A172 (cell line): ENCODE measurements around the gene SLC39A8. TPM values are rescaled to one million over a fixed set of nuclear protein-coding genes. Genes with fewer than 3 reads are reported as not detected.

Experiments used
- DNase-seq: peaks from one replicate; pipeline ENCODE4 v3.0.0-alpha.2; 2015; ENCODE audit warnings: low spot score
- total RNA-seq: library from RNA; depleted of rRNA; stranded (reverse); fragments of >200 nt; shearing (Covaris generic); gene quantifications from 2 replicates; pipeline ENCODE4 v1.2.3, GENCODE V29; 2014

Gene SLC39A8
- total RNA-seq, 1 experiment from 2014 or later = 24.1 TPM

DNA sequence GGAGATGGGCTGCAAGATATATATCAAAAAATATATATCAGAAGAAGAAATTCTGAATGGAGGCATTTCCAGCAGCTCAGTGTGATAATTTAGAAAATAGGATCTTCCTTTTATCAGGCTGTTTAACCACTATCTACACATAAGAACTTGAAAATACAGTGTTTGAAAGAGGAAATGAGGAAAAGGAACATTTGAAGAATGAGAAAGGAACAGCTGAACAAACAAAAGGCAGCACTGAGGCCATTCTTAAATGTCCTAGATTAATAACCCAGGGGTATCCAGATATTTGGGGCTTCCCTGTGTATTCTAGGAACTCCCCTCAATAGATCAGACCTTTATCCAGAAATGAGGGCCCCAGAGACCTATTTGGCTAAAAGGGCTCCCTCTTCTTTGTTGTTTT is 4.1 kb downstream of the SLC39A8 start:
- DNase-seq = no peak

DNA sequence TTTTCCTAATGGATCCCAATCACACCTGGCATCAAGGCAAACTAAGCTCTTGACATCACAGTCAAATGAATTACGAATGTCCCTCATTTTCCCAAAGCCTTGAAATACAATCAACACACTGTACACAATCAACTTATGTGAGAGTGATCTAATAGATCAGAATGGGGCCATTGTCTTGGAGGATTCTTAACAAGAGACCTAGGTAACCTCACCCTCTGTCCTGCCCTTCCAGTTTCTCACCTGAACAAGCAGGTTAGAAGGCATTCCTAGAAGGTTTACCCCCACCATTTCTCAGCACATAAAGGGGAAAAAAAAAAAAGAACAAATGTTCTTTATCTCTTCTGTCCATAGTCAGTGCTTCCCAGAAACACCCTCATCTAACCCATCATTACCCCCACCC is 6.3 kb downstream of the SLC39A8 start:
- DNase-seq = no peak

DNA sequence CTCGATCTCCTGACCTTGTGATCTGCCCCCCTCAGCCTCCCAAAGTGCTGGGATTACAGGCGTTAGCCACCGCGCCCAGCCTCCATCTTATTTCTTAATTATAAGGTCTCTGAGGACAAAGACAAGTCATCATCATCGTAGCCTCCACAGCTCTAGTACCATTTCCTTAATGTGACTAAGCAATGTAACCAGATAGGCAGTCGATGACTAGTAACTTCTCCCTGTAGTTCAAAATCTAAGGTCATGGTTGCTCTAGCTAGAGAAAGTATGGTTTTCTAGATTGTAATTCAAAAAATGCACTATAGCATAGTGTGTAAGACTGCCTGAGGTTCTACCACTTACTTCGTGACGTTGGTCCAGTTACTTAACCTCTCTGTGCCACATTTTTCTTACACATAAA is 6.9 kb downstream of the SLC39A8 start:
- no peak for DNase-seq

DNA sequence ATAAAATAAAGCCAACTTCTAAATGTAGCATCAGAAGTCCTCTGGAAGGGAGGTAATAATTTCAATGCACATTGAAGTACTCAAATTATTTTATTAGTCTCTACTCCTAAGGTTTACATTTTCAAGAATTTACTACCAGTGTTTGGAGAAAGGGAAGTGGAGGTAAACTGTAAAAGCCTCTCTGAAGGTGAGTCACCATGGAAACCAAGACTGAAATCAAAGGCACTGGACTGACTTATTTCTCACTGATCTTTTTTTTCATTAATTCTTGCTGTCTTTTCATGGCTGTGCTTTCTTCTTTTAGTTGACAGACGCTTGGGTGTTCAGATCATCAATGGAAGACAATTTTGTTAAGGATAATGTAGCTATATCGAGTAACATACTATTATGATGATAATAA is 9.7 kb downstream of the SLC39A8 start:
- no peak for DNase-seq

DNA sequence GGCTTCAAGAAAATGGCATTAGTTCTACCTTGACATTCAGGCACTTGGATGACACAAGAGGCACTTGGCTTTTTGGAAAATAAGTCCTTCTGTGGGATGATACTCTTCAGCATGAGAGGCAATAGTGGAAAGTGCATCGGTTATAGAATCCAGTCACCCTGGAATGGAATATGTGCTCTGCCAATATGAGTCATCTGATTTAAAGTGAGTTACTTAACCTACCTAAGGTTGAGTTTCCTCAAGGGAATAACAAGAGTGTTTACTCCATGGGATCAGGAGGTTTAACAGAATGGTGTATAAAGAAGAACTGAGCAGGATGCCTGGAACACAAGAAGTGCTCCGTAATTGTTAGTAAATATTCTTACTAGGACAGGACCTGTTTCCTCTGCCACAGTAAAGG is 10.7 kb downstream of the SLC39A8 start:
- no peak for DNase-seq

DNA sequence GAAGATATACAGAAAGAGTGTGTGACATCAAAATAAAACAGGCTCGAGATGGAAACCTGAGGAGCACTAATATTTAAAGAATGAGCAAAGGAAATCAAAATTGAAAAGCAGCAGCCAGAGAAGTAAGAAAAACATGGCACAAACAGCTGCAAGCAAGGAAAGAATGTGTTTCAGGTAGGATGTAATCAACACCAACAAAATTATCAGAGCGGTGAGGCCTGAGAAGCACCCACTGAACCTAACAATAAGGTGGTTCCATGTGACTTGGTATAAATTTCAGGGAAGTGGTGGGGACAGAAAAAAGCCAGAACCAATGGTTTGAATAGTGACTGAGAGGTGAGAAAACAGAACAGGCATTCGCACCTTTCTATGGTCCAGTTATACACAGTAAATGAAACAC is 11.5 kb downstream of the SLC39A8 start:
- DNase-seq = no peak

DNA sequence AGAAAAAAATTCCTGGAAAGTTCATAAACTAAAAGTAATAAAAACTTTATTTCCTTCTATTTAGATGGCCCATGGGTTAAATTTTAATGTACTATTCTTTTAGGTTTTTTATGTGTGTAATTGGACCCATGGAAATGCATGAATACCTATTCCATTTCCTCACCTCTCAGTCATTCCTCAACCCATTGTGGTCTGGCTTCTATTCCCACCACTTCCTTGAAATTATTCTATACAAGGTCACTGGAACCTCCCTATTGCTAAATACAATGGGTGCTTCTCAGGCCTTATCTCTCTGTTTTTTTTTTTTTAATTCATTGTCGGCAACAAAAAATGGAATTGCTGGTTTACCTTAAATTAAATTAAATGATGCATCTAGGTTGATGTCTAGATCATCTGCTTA is 17.2 kb downstream of the SLC39A8 start:
- DNase-seq = no peak

DNA sequence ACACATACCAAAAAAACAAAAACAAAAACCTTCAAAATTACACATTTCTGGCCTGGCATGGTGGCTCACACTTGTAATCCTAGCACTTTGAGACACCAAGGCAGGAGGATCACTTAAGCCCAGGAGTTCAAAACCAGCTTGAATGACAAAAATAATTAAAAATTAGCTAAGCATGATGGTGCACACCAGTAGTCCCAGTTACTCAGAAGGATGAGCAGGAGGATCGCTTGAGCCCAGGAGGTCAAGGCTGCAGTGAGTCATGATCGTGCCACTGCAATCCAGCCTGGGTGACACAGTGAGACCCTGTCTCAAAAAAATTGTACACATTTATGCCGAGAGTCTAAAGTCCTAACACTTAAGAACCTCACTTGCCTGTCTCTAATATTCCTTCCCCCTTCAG is 18.3 kb downstream of the SLC39A8 start:
- DNase-seq = no peak

DNA sequence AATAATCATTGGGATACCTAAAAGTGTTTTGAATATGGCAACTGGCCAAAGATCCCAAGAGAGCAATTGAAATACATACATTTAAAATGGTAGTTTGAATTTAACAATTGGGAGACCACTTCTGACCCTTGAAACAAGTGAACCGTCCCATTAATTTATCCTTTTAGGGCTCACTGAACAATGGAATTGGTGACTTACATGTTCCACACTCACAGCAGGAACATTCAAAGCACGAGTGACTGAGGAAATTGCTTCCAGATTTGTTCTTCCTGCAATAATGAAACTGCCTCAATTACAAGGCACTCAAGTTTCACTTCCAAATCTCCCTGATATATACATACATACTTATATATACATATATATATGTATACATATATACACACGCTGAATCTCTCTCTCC is 20.6 kb downstream of the SLC39A8 start:
- no peak for DNase-seq

DNA sequence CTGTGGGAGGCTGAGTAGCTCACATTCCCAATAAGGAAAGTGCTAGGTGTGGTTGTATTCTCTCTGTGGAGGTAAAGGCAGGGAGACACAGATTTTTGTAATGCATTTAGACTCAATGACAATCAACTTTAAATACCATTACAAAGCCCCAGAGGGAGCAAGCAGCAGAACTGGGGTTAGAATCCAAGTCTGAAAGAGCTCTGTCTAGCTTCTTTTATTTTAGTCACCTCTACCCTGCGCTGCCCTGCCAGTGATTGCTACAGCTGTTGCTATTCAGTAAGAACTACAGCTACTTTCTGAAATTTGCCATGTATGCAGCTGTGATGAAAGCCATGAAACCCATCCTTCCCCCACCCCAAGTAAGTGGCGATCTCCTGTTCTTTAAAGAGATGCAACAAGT is 22.5 kb downstream of the SLC39A8 start:
- DNase-seq = no peak

DNA sequence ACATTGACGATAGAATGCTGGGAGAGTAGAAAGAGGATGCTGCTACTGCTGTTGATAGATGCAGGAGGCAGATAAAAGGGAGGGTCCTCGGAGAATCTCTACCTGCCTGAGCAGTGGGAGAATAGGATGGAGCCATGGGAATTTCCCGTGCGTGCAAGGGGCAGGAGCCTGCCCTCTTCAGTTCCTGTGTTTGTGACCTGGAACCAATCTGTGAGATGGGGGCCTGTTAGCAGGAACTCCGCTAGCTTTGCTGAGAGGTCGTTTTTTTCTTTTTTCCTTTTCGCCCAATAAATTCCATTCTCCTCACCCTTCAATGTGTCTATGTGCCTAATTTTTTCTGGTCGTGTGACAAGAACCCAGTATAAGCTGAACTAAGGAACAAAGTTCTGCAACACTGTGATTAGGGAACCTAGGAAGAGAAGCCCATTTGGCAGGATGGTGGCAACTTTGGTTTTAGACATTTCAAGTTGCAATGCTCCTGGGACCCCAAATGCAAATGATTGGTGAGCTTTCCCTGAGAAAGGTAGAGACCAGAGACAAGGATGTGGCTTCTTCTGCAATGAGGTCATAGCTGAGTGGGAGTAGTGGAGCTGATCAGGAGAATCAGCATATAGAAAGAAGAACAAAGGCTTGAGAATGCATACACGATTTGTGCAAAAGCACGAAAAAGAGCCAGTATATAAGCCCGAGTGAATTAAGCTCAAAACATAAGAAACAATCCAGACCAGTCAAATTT is 23.9 kb downstream of the SLC39A8 start:
- no peak for DNase-seq

DNA sequence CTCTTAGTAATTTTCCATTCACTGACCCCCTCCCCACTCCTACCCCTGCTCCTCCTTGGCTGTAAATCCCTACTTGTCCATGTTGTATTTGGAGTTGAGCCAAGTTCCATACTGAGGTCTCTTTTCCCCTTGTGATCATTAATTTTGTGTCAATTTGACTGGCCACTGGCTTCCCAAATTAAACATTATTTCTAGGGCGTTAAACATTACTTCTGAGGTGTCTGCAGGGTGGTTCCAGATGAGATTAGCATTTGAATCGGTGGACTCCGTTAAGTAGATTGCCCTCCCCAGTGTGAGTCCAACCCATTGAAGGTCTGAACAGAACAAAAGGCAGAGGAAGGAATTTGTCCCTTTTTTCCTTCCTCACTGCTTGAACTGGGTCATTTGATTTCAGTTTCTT is 25.7 kb downstream of the SLC39A8 start:
- DNase-seq = no peak

DNA sequence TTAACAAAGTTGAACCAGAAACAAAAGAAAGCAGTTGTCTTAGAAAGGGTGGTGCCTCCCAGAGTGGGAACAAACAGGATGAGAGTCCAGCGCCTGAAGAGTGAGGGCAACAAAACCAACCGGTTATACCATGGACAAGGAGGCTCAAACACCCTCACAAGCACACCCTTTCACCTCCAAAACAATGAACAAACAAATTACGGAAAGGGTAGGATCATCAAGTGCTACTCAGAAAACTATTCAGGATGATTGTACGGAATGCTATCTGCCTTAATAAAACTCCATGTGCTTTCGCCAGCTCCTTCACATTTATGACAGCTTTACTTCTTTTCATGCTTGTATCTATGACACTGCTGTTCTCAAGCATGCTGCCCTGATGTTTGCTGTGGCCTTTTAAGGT is 26.8 kb downstream of the SLC39A8 start:
- DNase-seq = no peak

DNA sequence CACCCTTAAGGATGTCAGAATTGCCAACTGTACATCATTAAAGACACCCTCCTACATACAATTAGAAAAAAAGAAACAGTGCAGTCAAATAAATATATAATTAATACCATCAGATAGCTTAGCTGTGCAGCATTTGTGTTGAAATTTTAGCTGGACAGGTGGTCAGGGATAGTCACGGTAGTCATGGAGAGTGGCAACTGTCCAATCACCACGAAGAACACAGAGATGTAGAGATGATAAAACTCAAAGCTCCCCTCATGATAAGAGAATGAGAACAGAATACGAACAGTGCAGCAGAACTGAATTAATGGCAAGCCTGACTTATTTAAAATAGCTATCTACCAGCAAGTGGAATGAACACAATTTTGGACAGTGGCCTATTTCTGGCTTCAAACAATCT is 27.2 kb downstream of the SLC39A8 start:
- DNase-seq = no peak

DNA sequence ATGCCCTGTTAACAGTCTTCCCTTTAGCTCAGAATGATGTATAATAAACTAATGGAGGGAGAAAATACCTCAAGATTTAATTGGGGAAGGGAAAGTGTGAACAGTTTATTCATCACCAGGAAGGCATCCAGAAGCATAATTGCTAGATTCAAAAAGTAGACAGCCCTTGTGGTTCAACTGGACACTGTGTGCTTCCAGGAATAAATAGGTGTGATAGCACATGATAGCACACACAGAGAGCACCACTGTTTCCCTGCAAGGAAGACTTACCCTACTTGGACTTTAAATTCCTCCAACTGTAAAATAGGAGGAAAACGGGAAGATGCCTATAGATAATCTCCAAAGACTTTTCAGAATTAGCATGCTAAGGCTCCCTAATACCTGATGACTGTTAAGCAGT is 27.8 kb downstream of the SLC39A8 start:
- no peak for DNase-seq

DNA sequence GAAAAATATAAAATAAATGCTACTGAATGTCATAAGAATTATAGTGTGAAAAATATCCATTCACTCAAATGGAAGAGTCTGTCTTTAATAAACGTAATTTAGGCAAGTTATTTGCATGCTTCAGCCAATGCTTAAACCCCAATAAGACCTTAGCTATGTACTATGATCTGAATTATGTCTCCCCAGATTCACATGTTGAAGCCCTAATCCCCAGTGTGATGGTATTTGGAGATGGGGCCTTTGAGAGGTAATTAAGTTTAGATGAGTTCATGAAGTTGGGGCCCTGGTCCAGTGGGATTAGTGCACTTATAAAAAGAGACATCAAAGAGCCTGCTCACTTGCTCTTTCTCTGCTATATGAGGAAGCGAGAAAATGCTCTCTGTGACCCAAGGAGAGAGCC is 28.7 kb downstream of the SLC39A8 start:
- no peak for DNase-seq

DNA sequence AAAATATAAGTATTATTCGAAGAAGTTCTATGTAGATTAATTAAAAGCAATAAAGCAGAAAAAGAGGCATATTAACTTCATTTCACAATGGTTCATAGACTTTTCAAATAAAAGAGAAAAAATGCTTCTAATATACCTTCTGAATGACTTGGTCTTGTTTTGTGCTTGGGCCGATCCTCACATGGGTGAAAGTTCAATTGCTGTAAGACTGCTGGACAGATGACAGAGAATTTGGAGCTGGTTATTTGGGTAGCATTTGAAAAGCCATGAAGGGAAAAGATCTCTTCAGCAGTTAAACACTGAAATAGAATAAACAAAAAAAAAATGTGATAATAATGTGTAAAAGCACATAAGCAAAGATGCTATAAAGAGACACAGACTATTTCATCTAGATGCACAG is 29.8 kb downstream of the SLC39A8 start:
- DNase-seq = no peak

DNA sequence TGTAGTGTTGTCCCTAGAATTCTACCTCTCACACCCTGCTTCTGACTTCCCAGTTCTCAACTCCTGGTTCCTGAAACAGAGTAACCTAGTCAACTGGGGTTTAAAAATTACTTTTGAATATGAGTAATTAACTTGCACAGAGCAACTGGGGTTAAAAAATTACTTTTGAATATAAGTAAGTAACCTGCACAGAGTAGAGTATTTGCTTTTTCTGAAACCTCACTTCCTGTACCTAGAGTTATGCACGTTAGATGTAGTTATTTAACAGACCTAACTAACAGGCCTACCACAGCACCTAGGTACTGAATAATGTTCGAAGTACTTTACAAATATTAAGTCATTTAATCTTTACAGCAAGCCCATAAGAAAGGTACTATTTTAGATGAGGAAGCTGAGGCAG is 32.9 kb downstream of the SLC39A8 start:
- DNase-seq = no peak

DNA sequence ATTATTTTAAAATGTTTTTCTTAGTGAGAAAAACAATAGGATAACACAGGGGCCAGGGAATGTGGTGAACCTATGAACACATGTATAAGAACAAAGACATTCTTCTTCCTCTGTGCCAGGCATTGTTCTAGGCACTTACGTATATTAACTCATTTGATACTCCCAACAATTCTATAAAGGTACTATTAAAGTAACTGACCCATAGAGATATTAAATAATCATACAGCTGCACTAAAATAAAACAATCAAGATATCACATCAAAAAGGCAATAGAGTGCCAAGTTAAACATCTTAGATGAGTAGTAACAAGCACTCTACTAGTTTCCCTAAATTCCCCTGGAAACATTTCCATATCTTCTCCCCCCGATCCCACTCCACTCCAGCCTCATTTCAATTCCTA is 33.4 kb downstream of the SLC39A8 start:
- DNase-seq = no peak

DNA sequence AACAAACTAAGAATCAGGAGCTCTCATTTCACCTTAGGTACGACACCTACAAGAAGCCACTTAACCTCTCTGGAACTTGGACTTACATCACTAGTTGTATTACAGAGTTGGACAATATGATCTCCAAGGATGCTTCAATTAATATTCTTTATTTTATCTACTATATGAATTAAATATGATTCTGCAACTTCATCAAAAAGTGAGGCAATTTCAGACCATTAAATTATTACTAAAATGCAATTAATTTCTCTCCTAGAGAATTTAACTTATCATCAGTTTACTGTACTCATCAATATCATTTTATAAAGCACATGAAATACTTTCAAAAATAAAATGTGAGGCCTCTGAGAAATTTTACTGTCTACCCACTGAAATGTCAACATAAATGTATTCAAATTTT is 33.9 kb downstream of the SLC39A8 start:
- no peak for DNase-seq

DNA sequence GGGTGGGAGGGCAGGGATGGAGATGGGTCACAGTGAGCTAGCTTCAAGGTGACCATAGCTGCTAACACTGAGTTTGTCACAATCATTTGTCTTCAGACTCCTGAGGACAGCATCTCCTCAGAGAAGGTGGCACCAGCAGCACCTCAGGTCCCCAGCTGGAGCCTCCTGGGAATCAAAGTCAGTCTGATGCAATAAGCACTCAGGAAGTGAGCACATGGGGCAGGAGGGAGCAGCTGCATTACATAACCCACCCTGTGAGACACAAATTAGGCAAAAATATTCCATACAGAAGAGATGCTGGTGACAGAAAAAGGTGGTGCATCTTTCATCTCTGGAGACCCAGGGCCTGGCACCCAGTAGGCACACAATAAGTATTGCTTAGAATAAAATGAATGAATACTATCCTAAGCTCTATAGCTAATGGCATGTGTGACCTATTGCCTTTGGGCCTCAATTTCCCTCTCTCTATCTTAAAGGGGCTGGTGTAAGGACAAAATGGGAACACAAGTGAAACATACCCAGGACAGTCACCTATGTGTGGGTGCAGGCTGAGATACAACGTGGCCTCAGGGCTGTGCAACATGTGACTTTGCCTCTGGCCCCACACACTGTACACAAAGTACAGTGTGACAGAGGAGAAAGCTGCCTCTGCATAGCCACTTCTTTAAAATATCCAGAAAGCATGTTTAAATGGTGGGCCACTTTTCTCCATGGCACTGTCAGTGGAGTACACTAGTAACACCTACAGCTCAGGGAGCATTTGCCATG is 37.1 kb downstream of the SLC39A8 start:
- no peak for DNase-seq

DNA sequence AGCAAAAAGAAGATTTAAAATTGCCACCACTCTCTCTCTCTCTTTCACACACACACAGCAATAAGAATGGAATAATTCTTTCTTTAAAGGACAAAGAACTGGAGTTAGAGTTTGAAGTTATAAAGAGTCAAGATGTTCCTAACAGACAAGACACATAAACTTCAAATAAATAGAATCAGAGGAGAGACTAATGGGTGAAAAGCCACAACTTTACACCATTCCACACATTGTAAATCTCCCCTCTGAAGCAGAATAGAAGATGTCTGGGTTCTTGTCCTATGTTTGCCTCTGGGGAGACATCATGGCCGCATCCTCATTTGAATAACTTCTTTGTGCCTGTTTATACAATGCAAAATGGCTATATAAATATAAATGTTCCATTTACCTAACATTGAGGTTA is 39.6 kb downstream of the SLC39A8 start:
- DNase-seq = no peak

DNA sequence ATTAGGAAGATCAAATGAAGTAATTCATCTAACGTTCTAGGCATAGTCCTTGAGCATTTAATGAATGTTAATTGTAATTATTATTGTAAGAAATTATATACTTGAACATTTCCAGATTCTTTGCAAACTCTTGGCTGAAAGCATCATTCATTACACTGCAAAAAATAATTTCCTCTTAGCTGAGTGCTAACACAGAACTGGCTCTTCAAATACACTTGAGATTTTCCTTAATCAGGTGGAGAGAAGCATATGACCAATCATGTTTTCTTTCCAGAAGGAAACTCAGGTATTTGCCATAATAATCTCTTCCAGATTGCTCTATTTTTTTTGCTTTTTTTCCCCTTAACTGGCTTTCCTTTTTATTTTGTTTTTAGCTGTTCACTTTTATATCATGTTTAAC is 42.5 kb downstream of the SLC39A8 start:
- no peak for DNase-seq

DNA sequence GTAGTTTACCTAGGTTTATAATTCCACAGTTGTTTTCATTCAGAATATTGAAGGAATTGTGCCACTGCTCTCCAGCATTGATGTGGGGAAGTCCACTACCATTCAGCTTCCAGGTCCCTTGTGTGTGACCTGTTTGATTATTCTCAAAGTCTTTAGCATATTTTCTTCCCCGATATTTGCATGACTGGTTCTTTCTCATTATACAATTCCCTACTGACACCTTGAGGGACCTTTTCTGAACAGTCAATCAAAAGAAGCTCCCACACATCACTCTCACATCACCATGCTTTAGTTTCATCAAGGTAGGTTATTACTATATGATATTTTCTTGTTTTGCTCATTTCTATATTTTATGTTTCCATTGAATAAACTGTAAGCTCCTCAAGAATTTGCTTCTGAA is 44.1 kb downstream of the SLC39A8 start:
- no peak for DNase-seq
